Upper lobe of left lung (tissue), 6 donors: ENCODE measurements around the gene RRP36. TPM values are rescaled to one million over a fixed set of nuclear protein-coding genes. Genes with fewer than 3 reads are reported as not detected.

Experiments
- ATAC-seq, 2 donors: fragments of 200-7000 bp; cut with Tn5 transposase; one replicate each; pipeline ENCODE4 v1.9.1; 2022; ENCODE audit warnings: mild to moderate bottlenecking in 2 of 2, moderate library complexity in 2 of 2; ENCODE audit not compliant: low FRiP score in 2 of 2
- DNase-seq, 2 donors: peaks; one replicate each; pipeline ENCODE4 v3.0.0-alpha.2; 2019 to 2020
- H3K27ac ChIP-seq, 4 donors: fragments of 200-600 bp; sonication (generic); one replicate each; pipeline ENCODE4 v1.5.1; 2016 to 2019
- H3K27me3 ChIP-seq, 4 donors: fragments of 200-600 bp; sonication (generic); one replicate each; pipeline ENCODE4 v1.5.1; 2017 to 2019
- H3K36me3 ChIP-seq, 4 donors: fragments of 200-600 bp; sonication (generic); one replicate each; pipeline ENCODE4 v1.5.1; 2016 to 2019
- H3K4me1 ChIP-seq, 4 donors: fragments of 200-600 bp; sonication (generic); one replicate each; pipeline ENCODE4 v1.5.1; 2018 to 2019
- H3K4me3 ChIP-seq, 4 donors: fragments of 200-600 bp; sonication (generic); one replicate each; pipeline ENCODE4 v1.5.1; 2017 to 2019; ENCODE audit warnings: mild to moderate bottlenecking in 2 of 4, moderate library complexity in 1 of 4
- H3K9me3 ChIP-seq, 4 donors: fragments of 200-600 bp; sonication (generic); one replicate each; pipeline ENCODE4 v1.5.1; 2018 to 2019
- EP300 ChIP-seq, 4 donors: sonication (generic); formaldehyde crosslinking; IDR thresholded peaks; one replicate each; pipeline ENCODE4 v1.5.1; 2017; ENCODE audit warnings: antibody characterized with exemption in 4 of 4, control low read depth in 2 of 4
- POLR2A ChIP-seq, 4 donors: fragments of 450-650 bp; IDR thresholded peaks; one replicate each; pipeline ENCODE4 v1.5.1; 2016 to 2017; ENCODE audit warnings: antibody characterized with exemption in 4 of 4, mild to moderate bottlenecking in 2 of 4
- POLR2AphosphoS5 ChIP-seq, 2 donors: sonication (generic); formaldehyde crosslinking; IDR thresholded peaks; one replicate each; pipeline ENCODE4 v1.5.1; 2017; ENCODE audit warnings: antibody characterized with exemption in 2 of 2
- WGBS, 2 donors: methylation state at CpG; one replicate each; pipeline ENCODE4 v1.1.5; 2017 to 2018; 5-methylcytosine and 5-hydroxymethylcytosine counted together
- total RNA-seq, 6 donors: library from RNA; depleted of rRNA in 4 of 6; stranded (reverse); fragments of >200 nt in 4 of 6; gene quantifications; one replicate each; pipeline versions ENCODE4 v1.1.0 to v1.2.1, GENCODE V29; 2016 to 2021
- TF ChIP-seq, protein P1 (sequence below), 6 experiments: fragments of 450-650 bp in 4 of 6; fragments of 200-600 bp in 2 of 6; sonication (generic) in 2 of 6; IDR thresholded peaks; one replicate each; pipeline ENCODE4 v1.5.1; 2016 to 2019; ENCODE audit warnings: antibody characterized with exemption in 6 of 6
- donor health status: DM: no; HTN: no; CAD: no; lungs with moderate emphysema.
- donor health status: DM: no; HTN: yes; CAD: no; lungs with severe emphysema.

RRP36 gene
- total RNA-seq, 6 donors from 2014 or later, result 32.0 to 77.2 (median 45.9) TPM

DNA sequence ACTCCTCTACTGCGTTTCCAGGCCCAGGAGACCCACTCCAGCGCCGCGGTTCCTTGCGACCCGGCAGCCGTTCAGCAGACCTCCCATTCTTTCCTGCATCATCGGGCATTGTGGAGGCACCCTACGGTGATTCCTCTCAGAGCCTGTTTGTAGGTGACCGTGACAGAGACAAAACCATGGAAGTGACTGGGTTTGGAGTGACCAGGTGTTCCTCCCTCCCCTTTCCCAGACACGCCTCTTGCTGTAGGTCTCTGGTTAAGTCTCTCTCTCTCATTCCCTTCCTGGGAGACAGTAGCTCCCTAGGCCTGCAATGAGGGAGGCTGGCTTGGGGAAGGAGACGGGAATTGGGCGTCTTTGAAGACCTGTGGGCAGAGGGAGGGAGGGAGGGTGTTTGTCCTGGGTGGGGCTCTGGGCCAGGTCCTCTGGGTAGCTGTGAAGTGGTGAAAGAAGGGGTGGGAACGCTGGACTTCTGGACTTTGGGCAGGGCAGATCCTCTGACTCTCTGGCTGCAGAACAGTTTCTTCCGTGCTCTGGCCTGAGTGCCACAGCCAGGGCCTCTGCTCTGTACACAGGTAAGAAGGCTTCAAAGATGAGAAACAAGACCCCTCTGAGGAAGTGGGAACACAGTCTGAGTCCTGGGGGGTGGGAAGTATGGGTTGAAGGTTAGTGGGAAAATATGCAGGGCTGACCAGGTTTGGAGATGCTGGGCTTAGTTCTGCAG, 38.8 kb downstream of the RRP36 start:
- ATAC-seq (peak; percentile 7 to 61), DNase-seq (peak in 1 of 2 donors; percentile 65)
- Histone ChIP-seq H3K4me3 (peak overlapping the region; percentile 43 to 79 (median 76)), H3K4me1 (peaks cover 20 to 29% (median 25%) of the 10 kb centered on the region in 4 donors), H3K36me3 (peaks cover 4 to 38% (median 18%) of the 10 kb centered on the region in 4 donors), H3K27ac (peak overlapping the region; percentile 80 to 93 (median 92)), H3K9me3 (no peaks in the 10 kb centered on the region), H3K27me3 (no peaks in the 10 kb centered on the region)
- TF ChIP-seq, protein P1, sequence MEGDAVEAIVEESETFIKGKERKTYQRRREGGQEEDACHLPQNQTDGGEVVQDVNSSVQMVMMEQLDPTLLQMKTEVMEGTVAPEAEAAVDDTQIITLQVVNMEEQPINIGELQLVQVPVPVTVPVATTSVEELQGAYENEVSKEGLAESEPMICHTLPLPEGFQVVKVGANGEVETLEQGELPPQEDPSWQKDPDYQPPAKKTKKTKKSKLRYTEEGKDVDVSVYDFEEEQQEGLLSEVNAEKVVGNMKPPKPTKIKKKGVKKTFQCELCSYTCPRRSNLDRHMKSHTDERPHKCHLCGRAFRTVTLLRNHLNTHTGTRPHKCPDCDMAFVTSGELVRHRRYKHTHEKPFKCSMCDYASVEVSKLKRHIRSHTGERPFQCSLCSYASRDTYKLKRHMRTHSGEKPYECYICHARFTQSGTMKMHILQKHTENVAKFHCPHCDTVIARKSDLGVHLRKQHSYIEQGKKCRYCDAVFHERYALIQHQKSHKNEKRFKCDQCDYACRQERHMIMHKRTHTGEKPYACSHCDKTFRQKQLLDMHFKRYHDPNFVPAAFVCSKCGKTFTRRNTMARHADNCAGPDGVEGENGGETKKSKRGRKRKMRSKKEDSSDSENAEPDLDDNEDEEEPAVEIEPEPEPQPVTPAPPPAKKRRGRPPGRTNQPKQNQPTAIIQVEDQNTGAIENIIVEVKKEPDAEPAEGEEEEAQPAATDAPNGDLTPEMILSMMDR (IDR thresholded peaks at IDR 0.05), result no peak
- peak in 1 of 2 donors; percentile 27 for TF ChIP-seq POLR2AphosphoS5 (IDR thresholded peaks at IDR 0.05)
- no peak for TF ChIP-seq EP300 (IDR thresholded peaks at IDR 0.05)
- peak in 1 of 4 donors; percentile 17 for TF ChIP-seq POLR2A (IDR thresholded peaks at IDR 0.05)
- 12 to 24% methylated on average over 7 to 14 of the region's 15 CpGs for WGBS, 2 donors

DNA sequence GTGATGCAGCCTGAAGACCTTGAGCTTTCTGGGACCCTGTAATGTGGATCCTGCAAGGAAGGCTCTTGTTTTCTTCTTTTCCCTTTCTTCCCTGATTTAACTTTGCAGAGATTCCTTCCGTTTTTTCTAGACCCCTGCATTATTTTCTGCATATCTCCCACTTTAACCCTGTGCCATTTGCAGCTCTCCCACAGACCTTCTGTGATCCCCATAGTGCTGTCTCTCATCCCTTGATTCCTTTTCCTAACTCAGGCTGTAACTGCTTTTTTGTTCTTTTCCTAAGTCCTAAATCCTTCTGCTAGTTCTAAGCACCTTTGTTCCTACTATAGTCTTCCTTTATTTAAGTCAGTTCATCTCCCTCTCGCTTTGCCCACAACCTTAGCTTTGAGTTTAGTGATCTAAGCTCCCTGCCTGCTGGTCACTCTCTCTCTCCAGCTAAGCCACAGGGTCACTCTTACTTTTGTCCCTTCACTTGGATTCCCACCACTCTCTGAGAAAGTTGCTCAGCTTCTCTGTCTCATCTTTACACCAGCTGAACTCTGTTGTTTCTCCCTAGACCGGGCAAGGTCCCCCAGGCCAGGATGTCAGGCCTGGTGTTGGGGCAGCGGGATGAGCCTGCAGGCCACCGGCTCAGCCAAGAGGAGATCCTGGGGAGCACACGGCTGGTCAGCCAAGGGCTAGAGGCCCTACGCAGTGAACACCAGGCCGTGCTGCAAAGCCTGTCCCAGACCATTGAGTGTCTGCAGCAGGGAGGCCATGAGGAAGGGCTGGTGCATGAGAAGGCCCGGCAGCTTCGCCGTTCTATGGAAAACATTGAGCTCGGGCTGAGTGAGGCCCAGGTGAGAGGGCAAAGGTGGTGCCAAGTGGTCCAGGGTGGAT, 39.6 kb downstream of the RRP36 start:
- Histone ChIP-seq H3K4me1 (peaks cover 20 to 29% (median 25%) of the 10 kb centered on the region in 4 donors), H3K27me3 (no peaks in the 10 kb centered on the region), H3K27ac (peak overlapping the region in 3 of 4 donors; percentile 80 to 93 (median 91)), H3K9me3 (no peaks in the 10 kb centered on the region), H3K4me3 (peak overlapping the region in 3 of 4 donors; percentile 74 to 79 (median 77)), H3K36me3 (peaks cover 0 to 40% (median 19%) of the 10 kb centered on the region in 4 donors)
- 85 to 89% methylated on average over 12 of the region's 12 CpGs for WGBS, 2 donors
- ATAC-seq, result no peak
- no peak for DNase-seq
- TF ChIP-seq POLR2AphosphoS5 (IDR thresholded peaks at IDR 0.05), result no peak
- TF ChIP-seq EP300 (IDR thresholded peaks at IDR 0.05), result no peak
- TF ChIP-seq, protein P1 (IDR thresholded peaks at IDR 0.05), result no peak
- no peak for TF ChIP-seq POLR2A (IDR thresholded peaks at IDR 0.05)

DNA sequence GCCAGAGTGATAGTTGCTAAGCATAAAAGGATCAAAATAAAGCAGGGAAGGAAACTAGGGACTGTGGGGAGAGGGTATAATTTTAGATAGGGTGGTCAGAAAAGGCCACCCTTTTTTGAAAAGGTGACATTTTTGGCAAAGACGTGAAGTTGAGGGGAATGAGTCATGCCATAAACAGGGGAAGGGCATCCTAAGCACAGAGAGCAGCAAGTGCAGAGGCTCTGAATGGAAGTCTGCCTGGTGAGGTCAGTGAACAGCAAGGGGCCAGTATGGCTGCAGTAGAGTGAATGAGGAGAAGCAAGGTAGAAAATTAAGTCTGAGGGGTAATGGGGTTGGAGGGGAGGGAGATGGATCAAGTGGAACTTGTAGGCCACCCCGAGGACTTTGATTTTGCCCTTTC, 40.4 kb downstream of the RRP36 start:
- H3K9me3 ChIP-seq, result no peaks in the 10 kb centered on the region
- DNase-seq (no peak), ATAC-seq (no peak)
- WGBS, 2 donors, result 72 to 82% methylated on average over 2 of the region's 2 CpGs
- no peak overlapping the region for H3K27ac ChIP-seq
- H3K4me3 ChIP-seq, result no peak overlapping the region
- no peaks in the 10 kb centered on the region for H3K27me3 ChIP-seq
- peaks cover 20 to 29% (median 25%) of the 10 kb centered on the region in 4 donors for H3K4me1 ChIP-seq
- TF ChIP-seq POLR2AphosphoS5 (IDR thresholded peaks at IDR 0.05) (no peak), EP300 (IDR thresholded peaks at IDR 0.05) (no peak), POLR2A (IDR thresholded peaks at IDR 0.05) (no peak)
- TF ChIP-seq, protein P1 (IDR thresholded peaks at IDR 0.05), result no peak
- H3K36me3 ChIP-seq, result peaks cover 7 to 41% (median 22%) of the 10 kb centered on the region in 4 donors

DNA sequence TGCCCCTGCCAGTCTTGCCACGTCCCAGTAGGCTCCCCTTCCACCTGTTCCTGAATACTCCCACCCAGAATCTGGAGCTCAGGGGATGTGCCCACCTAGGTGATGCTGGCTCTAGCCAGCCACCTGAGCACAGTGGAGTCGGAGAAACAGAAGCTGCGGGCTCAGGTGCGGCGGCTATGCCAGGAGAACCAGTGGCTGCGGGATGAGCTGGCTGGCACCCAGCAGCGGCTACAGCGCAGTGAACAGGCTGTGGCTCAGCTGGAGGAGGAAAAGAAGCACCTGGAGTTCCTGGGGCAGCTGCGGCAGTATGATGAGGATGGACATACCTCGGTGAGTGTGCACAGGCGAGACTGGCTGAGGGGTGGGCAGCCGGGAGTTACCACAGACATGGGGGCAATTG, 41.4 kb downstream of the RRP36 start:
- peaks cover 20 to 27% (median 24%) of the 10 kb centered on the region in 4 donors for H3K4me1 ChIP-seq
- TF ChIP-seq POLR2A (IDR thresholded peaks at IDR 0.05), result no peak
- TF ChIP-seq, protein P1 (IDR thresholded peaks at IDR 0.05), result no peak
- no peak for TF ChIP-seq POLR2AphosphoS5 (IDR thresholded peaks at IDR 0.05)
- TF ChIP-seq EP300 (IDR thresholded peaks at IDR 0.05), result no peak
- H3K9me3 ChIP-seq, result no peaks in the 10 kb centered on the region
- no peaks in the 10 kb centered on the region for H3K27me3 ChIP-seq
- no peak overlapping the region for H3K27ac ChIP-seq
- H3K4me3 ChIP-seq, result no peak overlapping the region
- no peak for ATAC-seq
- H3K36me3 ChIP-seq, result peaks cover 7 to 32% (median 17%) of the 10 kb centered on the region in 4 donors
- WGBS, 2 donors, result 96 to 97% methylated on average over 11 to 12 of the region's 12 CpGs
- DNase-seq, result no peak
